ENCODE measurements around the gene CRTC2.

CRTC2 gene

GRCh38 chr1:153951801-153952200 lies 6.6 kb downstream of the CRTC2 start:
- Histone ChIP-seq H4K20me1 (ENCODE audit: insufficient read depth, low read length) (no peaks in the 10 kb centered on the region), H3K9ac (ENCODE audit: low read length) (no peak overlapping the region), H3K36me3 (ENCODE audit: insufficient read depth, low read length) (peaks cover 55% of the 10 kb centered on the region), H3F3A (ENCODE audit: insufficient read depth, low read length) (peaks cover 4% of the 10 kb centered on the region; the same call in 1 of the 2 replicates), H2AFZ (ENCODE audit: low read length) (no peak overlapping the region), H3K4me2 (ENCODE audit: low read length) (no peak overlapping the region), H3K79me2 (ENCODE audit: insufficient read depth, low read length) (peaks cover 13% of the 10 kb centered on the region), H3K27me3 (ENCODE audit: insufficient read depth, low read length) (no peaks in the 10 kb centered on the region), H3K4me3 (ENCODE audit: low read depth, low read length, poor library complexity, severe bottlenecking) (no peak overlapping the region), H3K27ac (ENCODE audit: low read depth, low read length, poor library complexity, severe bottlenecking) (no peak overlapping the region), H3K4me1 (ENCODE audit: insufficient read depth, low read length, severe bottlenecking) (peaks cover 16% of the 10 kb centered on the region), H3K9me3 (ENCODE audit: low read length) (no peaks in the 10 kb centered on the region), H3K9me2 (ENCODE audit: low read depth, low read length) (no peaks in the 10 kb centered on the region)
- TF ChIP-seq EZH2 (IDR thresholded peaks at IDR 0.05; ENCODE audit: borderline replicate concordance, low read length) (no peak), CTCF (IDR thresholded peaks at IDR 0.05; ENCODE audit: low read length) (no peak)

DNA sequence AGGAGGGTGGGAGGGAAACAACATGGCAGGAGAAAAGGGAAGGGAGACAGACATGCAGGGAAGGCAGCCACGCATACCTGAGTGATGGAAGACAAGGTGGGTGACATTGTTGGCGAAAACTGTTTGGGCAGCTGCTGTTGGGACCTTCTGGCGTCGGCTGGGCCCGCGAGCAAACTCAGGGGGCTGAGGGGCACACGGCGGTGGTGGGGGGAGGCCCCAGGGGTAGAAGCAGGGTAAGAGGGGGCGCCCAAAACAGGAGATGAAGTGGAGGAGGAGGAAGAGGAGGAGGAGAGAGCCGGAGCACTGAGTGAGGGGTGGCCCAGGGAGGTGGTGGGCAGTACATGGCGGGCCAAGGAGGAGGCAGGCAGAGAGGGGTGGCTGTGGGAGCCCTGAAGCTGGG lies 7.2 kb downstream of the CRTC2 start:
- Histone ChIP-seq H3F3A (ENCODE audit: insufficient read depth, low read length) (peaks cover 4% of the 10 kb centered on the region; the same call in 1 of the 2 replicates), H3K4me3 (ENCODE audit: low read depth, low read length, poor library complexity, severe bottlenecking) (no peak overlapping the region), H3K4me1 (ENCODE audit: insufficient read depth, low read length, severe bottlenecking) (peaks cover 11% of the 10 kb centered on the region), H3K36me3 (ENCODE audit: insufficient read depth, low read length) (peaks cover 55% of the 10 kb centered on the region), H3K9me2 (ENCODE audit: low read depth, low read length) (no peaks in the 10 kb centered on the region), H3K27me3 (ENCODE audit: insufficient read depth, low read length) (no peaks in the 10 kb centered on the region), H2AFZ (ENCODE audit: low read length) (no peak overlapping the region), H3K79me2 (ENCODE audit: insufficient read depth, low read length) (peaks cover 7% of the 10 kb centered on the region), H3K27ac (ENCODE audit: low read depth, low read length, poor library complexity, severe bottlenecking) (no peak overlapping the region), H3K4me2 (ENCODE audit: low read length) (no peak overlapping the region), H3K9ac (ENCODE audit: low read length) (no peak overlapping the region), H3K9me3 (ENCODE audit: low read length) (no peaks in the 10 kb centered on the region), H4K20me1 (ENCODE audit: insufficient read depth, low read length) (no peaks in the 10 kb centered on the region)
- TF ChIP-seq EZH2 (IDR thresholded peaks at IDR 0.05; ENCODE audit: borderline replicate concordance, low read length) (no peak), CTCF (IDR thresholded peaks at IDR 0.05; ENCODE audit: low read length) (no peak)

DNA sequence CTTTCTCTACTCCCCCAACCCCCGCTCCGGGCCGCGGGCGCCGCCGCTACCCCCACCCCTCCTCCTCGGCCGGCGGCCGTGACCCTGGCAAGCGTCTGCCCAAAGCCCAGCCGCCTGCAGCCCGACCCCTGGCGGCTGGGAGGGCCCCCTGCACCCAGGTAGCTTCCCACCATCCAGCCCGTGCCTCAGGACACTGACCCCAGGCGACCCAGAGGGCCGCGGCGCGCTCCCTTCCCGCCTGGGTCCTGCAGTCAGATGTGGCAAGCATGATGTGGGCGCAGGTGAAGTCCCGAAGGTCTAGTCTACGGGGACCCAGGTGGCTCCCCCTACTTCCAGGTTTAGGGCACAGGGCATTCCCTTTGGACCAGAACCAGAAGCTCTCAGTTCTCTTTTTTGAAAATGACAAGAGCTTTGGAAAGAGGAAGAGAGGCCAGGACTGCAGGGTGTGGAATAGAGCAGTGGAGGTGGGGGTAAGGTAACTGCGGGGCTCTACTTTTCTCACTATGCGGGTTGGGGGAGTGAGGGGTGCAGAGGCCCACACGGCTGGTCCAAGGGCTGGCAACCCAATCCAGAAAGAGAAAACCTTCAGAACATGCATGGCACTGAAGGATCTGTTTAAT lies 11.7 kb downstream of the CRTC2 start, which contains the start of gene DENND4B:
DENND4B (minus strand) TSS at position 97 of the 620 bp plus-strand sequence. CDS start 2,344 bp downstream, outside the sequence.
- Histone ChIP-seq H3K79me2 (ENCODE audit: insufficient read depth, low read length) (peaks cover 7% of the 10 kb centered on the region; the same call in 1 of the 2 replicates), H4K20me1 (ENCODE audit: insufficient read depth, low read length) (no peaks in the 10 kb centered on the region), H3K36me3 (ENCODE audit: insufficient read depth, low read length) (peaks cover 56% of the 10 kb centered on the region), H3K27me3 (ENCODE audit: insufficient read depth, low read length) (no peaks in the 10 kb centered on the region), H3K4me2 (ENCODE audit: low read length) (peak within 1 kb of the TSS; percentile 86), H3K27ac (ENCODE audit: low read depth, low read length, poor library complexity, severe bottlenecking) (peak within 1 kb of the TSS; percentile 89), H2AFZ (ENCODE audit: low read length) (no peak within 1 kb of the TSS), H3K4me3 (ENCODE audit: low read depth, low read length, poor library complexity, severe bottlenecking) (peak within 1 kb of the TSS; percentile 82), H3K9me3 (ENCODE audit: low read length) (no peaks in the 10 kb centered on the region), H3F3A (ENCODE audit: insufficient read depth, low read length) (peaks cover 4% of the 10 kb centered on the region; the same call in 1 of the 2 replicates), H3K4me1 (ENCODE audit: insufficient read depth, low read length, severe bottlenecking) (peaks cover 18% of the 10 kb centered on the region), H3K9me2 (ENCODE audit: low read depth, low read length) (no peaks in the 10 kb centered on the region), H3K9ac (ENCODE audit: low read length) (peak within 1 kb of the TSS; percentile 96)
- TF ChIP-seq EZH2 (IDR thresholded peaks at IDR 0.05; ENCODE audit: borderline replicate concordance, low read length), result no peak
- peak; percentile 82 for TF ChIP-seq CTCF (IDR thresholded peaks at IDR 0.05; ENCODE audit: low read length)
